OCI-LY1 (cell line): ENCODE measurements around the gene SLC28A1.

Experiments
- CTCF ChIP-seq: fragments of 200-600 bp; sonication (generic), shearing (Covaris generic); IDR thresholded peaks from 2 replicates; pipeline ENCODE4 v1.5.1; 2017; ENCODE audit warnings: mild to moderate bottlenecking, antibody characterized with exemption, low read length, moderate library complexity, mixed read lengths
- EZH2 ChIP-seq: fragments of 200-600 bp; sonication (generic), shearing (Covaris generic); IDR thresholded peaks from 2 replicates; pipeline ENCODE4 v1.8.0; 2017; ENCODE audit warnings: borderline replicate concordance, mixed run types, mild to moderate bottlenecking, antibody characterized with exemption, low read length, moderate library complexity, mixed read lengths

GRCh38 chr15:84892786-84893307, 8.4 kb downstream of the SLC28A1 start:
- TF ChIP-seq CTCF = no peak
- TF ChIP-seq EZH2 = no peak
